NT2/D1 (cell line): ENCODE measurements around the gene CDK14.

Experiments
- SUZ12 ChIP-seq: IDR thresholded peaks from 2 replicates; pipeline ENCODE4 v1.6.1; 2011; ENCODE audit not compliant: insufficient read length, insufficient read depth; ENCODE audit errors: extremely low read depth
- YY1 ChIP-seq: IDR thresholded peaks from 2 replicates; pipeline ENCODE4 v1.6.1; 2011; ENCODE audit not compliant: insufficient read length, insufficient read depth
- ZNF274 ChIP-seq: IDR thresholded peaks from 2 replicates; pipeline ENCODE4 v1.6.1; 2011; ENCODE audit warnings: mild to moderate bottlenecking, low read depth, low read length

- TF ChIP-seq YY1 (no peak), ZNF274 (no peak), SUZ12 (no peak)
Observed at GRCh38 chr7:90825779-90826178, 229.7 kb downstream of the CDK14 start.
